Astrocyte (in vitro differentiated cells and primary cell): ENCODE measurements around the gene ANKUB1. TPM values are rescaled to one million over a fixed set of nuclear protein-coding genes. Genes with fewer than 3 reads are reported as not detected.
"Not testable (repeated sequence)": the region's sequence is repeated elsewhere in the genome, so short reads cannot be mapped to it uniquely, and the experiment has no call there.

Experiments
- DNase-seq: peaks from one replicate; pipeline ENCODE4 v3.0.0-alpha.2; 2010; ENCODE audit warnings: low read depth
- FAIRE-seq: peaks from 2 replicates; lab custom pipeline; 2011; peaks lifted over from hg19 to GRCh38; lab: Jason Lieb, UNC
- H2AFZ ChIP-seq: 2 replicates; pipeline ENCODE4 v1.6.0; 2012; ENCODE audit warnings: low read depth, low read length, inconsistent platforms
- H3K27ac ChIP-seq: 2 replicates; pipeline ENCODE4 v1.5.1; 2011; ENCODE audit warnings: low read depth, low read length, inconsistent platforms
- H3K27me3 ChIP-seq: 2 replicates; pipeline ENCODE4 v1.6.0; 2011; ENCODE audit warnings: low read length, inconsistent platforms; ENCODE audit not compliant: insufficient read depth
- H3K36me3 ChIP-seq: 2 replicates; pipeline ENCODE4 v1.5.1; 2011; ENCODE audit warnings: low read length, inconsistent platforms; ENCODE audit not compliant: insufficient read depth
- H3K4me1 ChIP-seq: 2 replicates; pipeline ENCODE4 v1.5.1; 2011; ENCODE audit warnings: low read length, inconsistent platforms; ENCODE audit not compliant: insufficient read depth
- H3K4me2 ChIP-seq: 2 replicates; pipeline ENCODE4 v1.6.0; 2012; ENCODE audit warnings: low read length, inconsistent platforms
- H3K4me3 ChIP-seq: 2 replicates; pipeline ENCODE4 v1.5.1; 2011; ENCODE audit warnings: low read depth, mild to moderate bottlenecking, low read length, inconsistent platforms; ENCODE audit not compliant: insufficient read depth
- H3K79me2 ChIP-seq: 2 replicates; pipeline ENCODE4 v1.6.0; 2012; ENCODE audit warnings: mild to moderate bottlenecking, low read length, inconsistent platforms; ENCODE audit not compliant: insufficient read depth
- H3K9ac ChIP-seq: 2 replicates; pipeline ENCODE4 v1.6.0; 2012; ENCODE audit warnings: mild to moderate bottlenecking, low read length, inconsistent platforms
- H3K9me3 ChIP-seq: 2 replicates; pipeline ENCODE4 v1.5.1; 2012; ENCODE audit warnings: low read depth, mild to moderate bottlenecking, low read length, inconsistent platforms; ENCODE audit not compliant: insufficient read depth
- H4K20me1 ChIP-seq: 2 replicates; pipeline ENCODE4 v1.6.0; 2012; ENCODE audit warnings: low read length, inconsistent platforms; ENCODE audit not compliant: insufficient read depth
- H3K27ac Mint-ChIP-seq: one replicate; pipeline ENCODE4 v1.8.0; 2021; ENCODE audit warnings: mild to moderate bottlenecking, mixed read lengths; ENCODE audit not compliant: unreplicated experiment
- H3K27me3 Mint-ChIP-seq: one replicate; pipeline ENCODE4 v1.8.0; 2021; ENCODE audit warnings: low read depth, mixed read lengths; ENCODE audit not compliant: unreplicated experiment
- H3K36me3 Mint-ChIP-seq: one replicate; pipeline ENCODE4 v1.8.0; 2021; ENCODE audit warnings: low read depth, mixed read lengths; ENCODE audit not compliant: unreplicated experiment
- H3K4me1 Mint-ChIP-seq: one replicate; pipeline ENCODE4 v1.8.0; 2021; ENCODE audit warnings: low read depth, mixed read lengths; ENCODE audit not compliant: unreplicated experiment
- H3K4me3 Mint-ChIP-seq: one replicate; pipeline ENCODE4 v1.8.0; 2021; ENCODE audit warnings: mild to moderate bottlenecking, moderate library complexity, mixed read lengths; ENCODE audit not compliant: unreplicated experiment
- H3K9me3 Mint-ChIP-seq: one replicate; pipeline ENCODE4 v1.8.0; 2021; ENCODE audit warnings: mild to moderate bottlenecking, mixed read lengths; ENCODE audit not compliant: unreplicated experiment
- EZH2 ChIP-seq: IDR thresholded peaks from 2 replicates; pipeline ENCODE4 v1.6.1; 2012; ENCODE audit warnings: mild to moderate bottlenecking, low read length, inconsistent platforms; ENCODE audit not compliant: insufficient read depth
- total RNA-seq: library from RNA; stranded (reverse); gene quantifications from 2 replicates; pipeline ENCODE4 v1.2.1, GENCODE V29; 2021
- TF ChIP-seq, protein P1 (sequence below): IDR thresholded peaks from 2 replicates; pipeline ENCODE4 v1.5.1; 2011; ENCODE audit warnings: low read depth, mild to moderate bottlenecking, inconsistent platforms, low read length, moderate library complexity; ENCODE audit not compliant: insufficient read depth

The ANKUB1 gene
- total RNA-seq, 1 donor from 2014 or later = not detected

GRCh38 chr3:149830902-149831301 lies 38.5 kb upstream of the ANKUB1 start:
- peaks cover 44% of the 10 kb centered on the region for H3K79me2 ChIP-seq

DNA sequence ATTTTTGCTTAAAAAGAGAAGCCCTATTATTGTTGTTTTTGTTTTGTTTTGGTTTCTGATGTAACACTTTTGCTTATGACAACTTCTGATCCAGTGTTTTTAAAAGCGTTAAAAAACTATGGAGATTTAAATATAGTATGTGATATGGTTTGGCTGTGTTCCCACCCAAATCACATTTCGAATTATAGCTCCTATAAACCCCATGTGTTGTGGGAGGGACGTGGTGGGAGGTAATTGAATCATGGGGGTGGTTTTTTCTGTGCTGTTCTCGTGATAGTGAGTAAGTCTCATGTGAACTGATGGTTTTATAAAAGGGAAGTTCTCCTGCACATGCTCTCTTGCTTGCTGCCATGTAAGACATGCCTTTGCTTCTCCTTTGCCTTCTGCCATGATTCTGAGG lies 37.3 kb upstream of the ANKUB1 start:
- H2AFZ ChIP-seq, H3K27me3 ChIP-seq, H3K4me3 Mint-ChIP-seq, H3K27me3 Mint-ChIP-seq, H3K4me2 ChIP-seq, H3K4me1 ChIP-seq, DNase-seq, H3K27ac ChIP-seq, H3K4me3 ChIP-seq, H3K9ac ChIP-seq, H3K36me3 ChIP-seq, H3K27ac Mint-ChIP-seq, H3K4me1 Mint-ChIP-seq, H3K9me3 ChIP-seq: not testable (repeated sequence)
- Mint-ChIP-seq H3K9me3 (peaks cover 24% of the 10 kb centered on the region), H3K36me3 (peaks cover 10% of the 10 kb centered on the region)
- Histone ChIP-seq H4K20me1 (peaks cover 26% of the 10 kb centered on the region), H3K79me2 (peaks cover 48% of the 10 kb centered on the region)
- peak; percentile 90 for FAIRE-seq

More at GRCh38 chr3:149830902-149831301, 38.5 kb upstream of the ANKUB1 start:
- Mint-ChIP-seq H3K27me3 (no peaks in the 10 kb centered on the region), H3K36me3 (peaks cover 10% of the 10 kb centered on the region), H3K4me1 (no peaks in the 10 kb centered on the region), H3K27ac (no peak overlapping the region), H3K4me3 (no peak overlapping the region), H3K9me3 (peaks cover 27% of the 10 kb centered on the region)
- Histone ChIP-seq H3K4me3 (no peak overlapping the region), H3K27me3 (no peaks in the 10 kb centered on the region), H3K4me1 (no peaks in the 10 kb centered on the region), H2AFZ (no peak overlapping the region), H3K36me3 (no peaks in the 10 kb centered on the region), H4K20me1 (peaks cover 21% of the 10 kb centered on the region), H3K27ac (no peak overlapping the region), H3K9me3 (peaks cover 9% of the 10 kb centered on the region), H3K4me2 (no peak overlapping the region), H3K9ac (no peak overlapping the region)
- FAIRE-seq (no peak), DNase-seq (no peak)
- TF ChIP-seq, protein P1, sequence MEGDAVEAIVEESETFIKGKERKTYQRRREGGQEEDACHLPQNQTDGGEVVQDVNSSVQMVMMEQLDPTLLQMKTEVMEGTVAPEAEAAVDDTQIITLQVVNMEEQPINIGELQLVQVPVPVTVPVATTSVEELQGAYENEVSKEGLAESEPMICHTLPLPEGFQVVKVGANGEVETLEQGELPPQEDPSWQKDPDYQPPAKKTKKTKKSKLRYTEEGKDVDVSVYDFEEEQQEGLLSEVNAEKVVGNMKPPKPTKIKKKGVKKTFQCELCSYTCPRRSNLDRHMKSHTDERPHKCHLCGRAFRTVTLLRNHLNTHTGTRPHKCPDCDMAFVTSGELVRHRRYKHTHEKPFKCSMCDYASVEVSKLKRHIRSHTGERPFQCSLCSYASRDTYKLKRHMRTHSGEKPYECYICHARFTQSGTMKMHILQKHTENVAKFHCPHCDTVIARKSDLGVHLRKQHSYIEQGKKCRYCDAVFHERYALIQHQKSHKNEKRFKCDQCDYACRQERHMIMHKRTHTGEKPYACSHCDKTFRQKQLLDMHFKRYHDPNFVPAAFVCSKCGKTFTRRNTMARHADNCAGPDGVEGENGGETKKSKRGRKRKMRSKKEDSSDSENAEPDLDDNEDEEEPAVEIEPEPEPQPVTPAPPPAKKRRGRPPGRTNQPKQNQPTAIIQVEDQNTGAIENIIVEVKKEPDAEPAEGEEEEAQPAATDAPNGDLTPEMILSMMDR = no peak
- no peak for TF ChIP-seq EZH2

DNA sequence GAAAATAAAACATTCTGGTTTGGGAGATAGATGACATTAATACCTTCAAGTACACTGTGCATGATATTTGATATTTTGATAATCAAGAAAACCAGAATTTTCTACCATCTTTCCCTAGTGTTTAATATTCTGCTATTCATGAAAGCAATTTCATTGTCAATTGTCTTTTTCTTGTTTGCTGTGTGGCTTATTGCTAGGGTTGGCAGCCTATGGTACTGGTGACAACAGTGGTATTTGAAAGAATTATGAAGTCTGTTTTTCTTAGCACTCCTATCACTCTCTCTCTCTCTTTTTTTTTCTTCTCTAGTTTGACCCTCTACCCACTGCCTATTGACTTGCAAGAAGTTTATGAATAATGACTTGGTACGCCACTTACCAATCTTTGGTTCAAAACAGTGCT lies 36.0 kb upstream of the ANKUB1 start:
- no peak for TF ChIP-seq EZH2
- TF ChIP-seq, protein P1 = no peak
- H3K9ac ChIP-seq = no peak overlapping the region
- peaks cover 26% of the 10 kb centered on the region for H4K20me1 ChIP-seq
- no peak overlapping the region for H3K27ac ChIP-seq
- H3K27me3 Mint-ChIP-seq = no peaks in the 10 kb centered on the region
- H3K27me3 ChIP-seq = no peaks in the 10 kb centered on the region
- no peaks in the 10 kb centered on the region for H3K4me1 ChIP-seq
- FAIRE-seq (no peak), DNase-seq (no peak)
- H3K4me1 Mint-ChIP-seq = no peaks in the 10 kb centered on the region
- H3K4me3 Mint-ChIP-seq = no peak overlapping the region
- peaks cover 10% of the 10 kb centered on the region for H3K36me3 Mint-ChIP-seq
- peaks cover 6% of the 10 kb centered on the region for H3K9me3 ChIP-seq
- peaks cover 51% of the 10 kb centered on the region for H3K79me2 ChIP-seq
- no peak overlapping the region for H3K4me3 ChIP-seq
- H3K27ac Mint-ChIP-seq = no peak overlapping the region
- no peaks in the 10 kb centered on the region for H3K36me3 ChIP-seq
- H2AFZ ChIP-seq = no peak overlapping the region
- H3K9me3 Mint-ChIP-seq = peaks cover 18% of the 10 kb centered on the region
- H3K4me2 ChIP-seq = no peak overlapping the region
